Embryonic facial prominence (tissue), 1 donor: ENCODE measurements around the gene HECTD4.
"Not testable (repeated sequence)": the region's sequence is repeated elsewhere in the genome, so short reads cannot be mapped to it uniquely, and the experiment has no call there.

Experiments
- DNase-seq: peaks from one replicate; pipeline ENCODE4 v3.0.0-alpha.2; 2016; ENCODE audit errors: extremely low spot score

Gene HECTD4

GRCh38 chr12:112162241-112162790 lies 219.9 kb downstream of the HECTD4 start:
- no peak for DNase-seq

DNA sequence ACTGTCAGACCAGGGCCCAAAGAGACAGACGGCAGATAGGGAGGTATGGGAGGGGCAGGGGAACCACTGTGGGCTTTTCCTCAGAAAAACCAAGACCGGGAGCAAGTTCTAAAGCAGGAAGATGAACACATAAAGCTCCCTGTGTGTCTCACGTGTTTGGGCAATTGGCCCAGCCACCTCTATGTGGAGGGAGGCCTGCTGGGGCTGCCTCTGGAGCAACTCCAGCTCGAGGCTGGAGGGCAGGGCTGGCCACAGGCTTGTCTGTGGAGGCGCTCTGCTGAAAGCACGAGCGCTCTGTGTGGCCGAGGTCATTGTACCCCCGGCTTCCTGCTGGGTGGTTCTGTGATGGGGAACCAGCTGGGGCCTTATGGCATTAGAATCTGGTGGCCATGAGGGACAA lies 220.5 kb downstream of the HECTD4 start:
- DNase-seq: no peak

GRCh38 chr12:112160611-112161010 lies 221.6 kb downstream of the HECTD4 start:
- no peak for DNase-seq

DNA sequence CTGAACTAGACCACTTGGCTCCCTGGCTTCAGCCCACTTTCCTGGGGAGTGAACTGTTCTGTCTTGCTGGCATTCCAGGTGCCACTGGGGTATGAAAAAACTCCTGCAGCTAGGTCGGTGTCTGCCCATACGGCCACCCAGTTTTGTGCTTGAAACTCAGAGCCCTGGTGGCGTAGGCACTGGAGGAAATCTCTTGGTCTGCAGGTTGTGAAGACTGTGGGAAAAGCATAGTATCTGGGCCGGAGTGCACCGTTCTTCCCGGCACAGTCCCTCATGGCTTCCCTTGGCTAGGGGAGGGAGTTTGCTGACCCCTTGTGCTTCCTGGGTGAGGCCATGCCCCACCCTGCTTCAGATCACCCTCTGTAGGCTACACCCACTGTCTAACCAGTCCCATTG lies 223.1 kb downstream of the HECTD4 start:
- no peak for DNase-seq

- DNase-seq: not testable (repeated sequence)
Observed at GRCh38 chr12:112158461-112159145, 223.6 kb downstream of the HECTD4 start.

- DNase-seq: no peak
Observed at GRCh38 chr12:112153893-112154219, 228.4 kb downstream of the HECTD4 start.

GRCh38 chr12:112153181-112153892 lies 228.9 kb downstream of the HECTD4 start:
- DNase-seq: no peak

DNA sequence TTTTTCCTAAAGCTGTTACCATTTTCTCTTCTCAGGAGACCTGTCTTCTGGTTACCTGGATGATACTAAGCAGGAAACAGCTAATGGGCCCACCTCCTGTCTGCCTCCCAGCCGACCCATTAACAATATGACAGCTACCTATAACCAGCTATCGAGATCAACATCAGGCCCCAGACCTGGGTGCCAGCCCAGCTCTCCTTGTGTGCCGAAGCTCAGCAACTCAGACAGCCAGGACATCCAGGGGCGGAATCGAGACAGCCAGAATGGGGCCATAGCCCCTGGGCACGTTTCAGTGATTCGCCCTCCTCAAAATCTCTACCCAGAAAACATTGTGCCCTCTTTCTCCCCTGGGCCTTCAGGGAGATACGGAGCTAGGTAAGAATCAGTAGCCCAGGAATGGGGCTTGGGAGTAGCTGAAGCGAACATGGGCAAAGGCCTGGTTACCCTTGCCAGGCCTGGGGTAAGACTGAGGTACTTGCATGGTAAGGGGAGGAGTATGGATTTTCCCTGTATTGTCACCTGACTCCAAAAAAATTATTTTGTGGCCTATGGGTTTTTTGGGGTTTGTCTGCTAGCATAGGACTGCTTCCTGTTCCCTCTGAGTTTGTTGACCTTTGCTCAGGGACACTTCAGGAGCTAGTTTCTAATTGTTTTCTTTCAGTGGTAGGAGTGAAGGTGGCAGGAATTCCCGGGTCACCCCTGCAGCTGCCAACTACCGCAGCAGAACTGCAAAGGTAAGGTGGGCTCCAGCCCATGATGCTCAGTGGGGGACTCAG lies 230.3 kb downstream of the HECTD4 start:
- no peak for DNase-seq

DNA sequence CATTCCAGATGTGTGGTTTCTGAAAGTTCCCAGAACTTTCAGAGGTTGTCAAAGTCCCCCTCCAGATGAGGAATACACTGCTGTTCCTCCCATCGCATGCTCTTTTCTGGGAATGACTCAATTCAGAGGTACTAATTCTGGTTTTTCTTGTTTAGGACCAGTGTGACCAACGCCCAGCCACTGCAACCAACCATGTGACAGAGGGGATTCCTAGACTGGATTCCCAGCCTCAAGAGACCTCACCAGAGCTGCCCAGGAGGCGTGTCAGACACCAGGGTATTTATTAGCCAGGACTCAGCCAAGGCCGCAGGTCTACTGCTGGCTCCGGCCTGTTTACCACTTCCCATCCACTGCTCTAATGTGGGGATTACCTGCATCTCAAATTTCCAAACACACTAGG lies 232.6 kb downstream of the HECTD4 start:
- no peak for DNase-seq

DNA sequence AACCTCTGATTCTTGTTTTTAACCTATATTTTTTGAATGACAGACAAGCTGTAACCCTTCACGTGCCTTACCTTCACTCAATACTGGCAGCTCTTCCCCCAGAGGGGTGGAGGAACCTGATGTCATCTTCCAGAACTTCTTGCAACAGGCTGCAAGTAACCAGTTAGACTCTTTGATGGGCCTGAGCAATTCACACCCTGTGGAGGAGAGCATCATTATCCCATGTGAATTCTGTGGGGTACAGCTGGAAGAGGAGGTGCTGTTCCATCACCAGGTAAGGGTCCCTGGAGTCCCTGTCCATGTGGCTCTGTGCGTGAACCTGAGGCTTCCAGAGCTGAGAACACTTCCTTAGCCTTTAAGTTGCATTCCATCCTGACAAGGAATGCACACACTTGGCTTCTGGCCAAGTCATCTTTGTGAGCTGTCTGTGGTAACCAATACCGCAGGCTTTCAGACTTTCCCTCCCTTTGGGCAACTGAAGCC lies 234.2 kb downstream of the HECTD4 start:
- no peak for DNase-seq

DNA sequence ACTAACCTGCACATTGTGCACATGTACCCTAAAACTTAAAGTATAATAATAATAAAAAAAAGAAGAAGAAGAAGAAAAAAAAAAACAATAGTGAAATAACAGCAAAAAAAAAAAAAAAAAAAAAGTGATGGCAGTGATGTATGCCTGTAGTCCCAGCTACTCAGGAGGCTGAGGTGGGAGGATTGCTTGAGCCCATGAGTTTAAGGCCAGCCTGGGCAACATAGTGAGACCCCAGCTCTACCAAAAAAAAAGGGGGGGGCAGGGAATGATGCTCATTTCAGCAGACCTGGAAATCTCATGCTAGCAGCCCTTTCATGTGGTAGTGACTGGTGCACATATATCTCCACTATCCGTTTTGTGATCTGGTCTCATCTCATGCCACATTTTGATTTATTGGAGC lies 236.1 kb downstream of the HECTD4 start:
- no peak for DNase-seq

DNA sequence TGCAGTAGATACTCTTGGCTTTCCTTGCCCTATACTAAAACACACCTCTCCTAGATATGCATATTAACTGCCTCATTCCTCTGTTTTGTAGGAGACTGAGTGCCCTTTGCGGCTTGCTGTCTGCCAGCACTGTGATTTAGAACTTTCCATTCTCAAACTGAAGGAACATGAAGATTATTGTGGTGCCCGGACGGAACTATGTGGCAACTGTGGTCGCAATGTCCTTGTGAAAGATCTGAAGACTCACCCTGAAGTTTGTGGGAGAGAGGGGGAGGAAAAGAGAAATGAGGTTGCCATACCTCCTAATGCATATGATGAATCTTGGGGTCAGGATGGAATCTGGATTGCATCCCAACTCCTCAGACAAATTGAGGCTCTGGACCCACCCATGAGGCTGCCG lies 241.5 kb downstream of the HECTD4 start:
- DNase-seq: no peak

- no peak for DNase-seq
Observed at GRCh38 chr12:112134731-112135130, 247.5 kb downstream of the HECTD4 start.

GRCh38 chr12:112133418-112133817 lies 248.8 kb downstream of the HECTD4 start:
- DNase-seq: no peak

DNA sequence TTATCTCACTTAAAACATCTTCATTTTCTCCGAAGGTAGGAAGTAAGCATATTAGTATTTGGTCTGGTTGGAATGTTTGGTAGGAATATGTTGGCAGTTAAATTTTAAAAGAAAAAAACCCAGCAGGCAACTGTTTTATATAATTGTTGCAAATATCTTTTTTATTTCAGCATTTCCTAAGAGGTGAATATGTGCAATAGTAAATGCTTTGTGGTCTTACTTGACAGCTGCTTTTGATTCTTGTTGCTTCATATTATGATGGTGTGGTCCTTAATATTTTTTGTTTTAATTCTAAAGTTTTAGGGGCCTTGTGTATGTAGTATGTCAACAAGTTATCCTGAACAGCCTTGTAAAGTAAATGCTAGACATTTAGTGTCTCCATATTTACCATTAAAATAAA lies 250.5 kb downstream of the HECTD4 start:
- no peak for DNase-seq

DNA sequence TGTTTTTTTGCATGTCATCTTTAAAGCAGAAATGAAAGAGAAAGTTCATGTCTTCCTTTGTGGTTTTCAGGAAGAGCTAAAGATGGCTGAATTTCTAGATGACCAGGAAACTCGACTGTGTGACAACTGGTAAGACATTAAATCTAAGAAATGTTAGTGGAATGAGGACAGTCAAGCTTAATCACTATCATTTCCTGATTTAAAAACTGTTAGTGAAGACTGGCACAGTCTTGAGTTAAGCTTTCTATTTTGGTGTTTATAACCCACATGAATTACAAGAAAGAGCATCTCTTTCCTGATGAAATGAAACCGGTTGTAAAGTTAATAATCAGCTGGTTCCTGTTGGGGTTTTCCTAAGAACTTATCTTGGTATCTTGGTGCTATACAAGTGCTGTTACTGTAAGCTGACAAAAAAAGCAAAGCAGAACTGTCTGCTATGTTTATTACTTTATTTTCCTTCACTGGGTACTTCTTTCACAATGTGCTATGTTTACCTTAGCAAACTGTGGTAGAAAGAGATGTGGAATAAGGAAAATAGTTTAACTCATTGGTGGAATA lies 251.7 kb downstream of the HECTD4 start:
- DNase-seq: no peak

GRCh38 chr12:112126911-112127310 lies 255.3 kb downstream of the HECTD4 start:
- DNase-seq: no peak

- DNase-seq: no peak
Observed at GRCh38 chr12:112126000-112126438, 256.2 kb downstream of the HECTD4 start.

DNA sequence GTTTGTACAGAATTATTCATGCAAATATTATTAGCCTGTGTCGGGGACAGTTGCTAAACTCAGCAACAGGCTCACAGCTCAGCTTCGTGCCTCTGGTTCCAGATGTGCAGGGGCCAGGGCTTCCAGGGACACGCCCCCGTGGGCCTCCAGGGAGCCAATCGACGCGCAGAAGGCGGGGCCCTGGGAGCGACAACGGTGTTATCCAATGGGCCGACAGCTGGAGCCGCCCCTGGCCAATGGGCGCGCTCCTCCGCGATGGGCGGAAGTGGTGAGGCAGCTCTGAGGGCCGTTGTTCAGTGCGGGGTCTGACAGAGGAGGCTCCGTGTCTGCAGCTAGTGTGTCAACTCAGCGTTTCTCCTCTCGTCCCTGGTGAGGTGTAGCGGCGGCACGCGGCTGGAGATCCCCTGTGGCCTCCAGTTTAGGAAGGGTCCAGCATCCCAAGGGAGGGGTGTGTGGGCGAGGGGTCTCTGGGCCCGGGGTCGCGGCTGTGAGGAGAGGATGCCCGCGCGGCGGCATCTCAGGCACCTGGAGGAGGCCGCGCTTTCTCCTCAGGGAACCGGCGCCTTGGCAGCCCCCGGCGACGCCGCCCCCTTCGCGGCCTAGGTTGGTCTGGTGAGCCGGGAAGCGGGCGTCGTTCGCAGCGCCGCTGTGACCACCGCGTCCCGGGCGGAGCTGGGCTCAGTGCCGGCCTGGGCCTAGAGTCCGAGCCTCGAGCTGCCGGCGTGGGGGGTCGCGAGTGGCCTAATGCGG lies 256.8 kb downstream of the HECTD4 start, which contains the start of gene TRAFD1:
TSS of gene TRAFD1 (plus strand) at position 311 of the 750 bp plus-strand sequence. CDS start 4,963 bp downstream, outside the sequence.
- peak; percentile 94 for DNase-seq

GRCh38 chr12:112124918-112125249 lies 257.3 kb downstream of the HECTD4 start:
- no peak for DNase-seq
